Bronchial epithelial cell (primary cell): ENCODE measurements around the gene RMDN3. TPM values are rescaled to one million over a fixed set of nuclear protein-coding genes. Genes with fewer than 3 reads are reported as not detected.

Experiments used
- DNase-seq: peaks from one replicate; pipeline ENCODE4 v3.0.0-alpha.2; 2010; ENCODE audit warnings: low read depth
- FAIRE-seq: peaks from 2 replicates; lab custom pipeline; 2011; peaks lifted over from hg19 to GRCh38; lab: Jason Lieb, UNC
- H3K27me3 ChIP-seq: 2 replicates; pipeline ENCODE4 v1.5.1; 2011; ENCODE audit warnings: low read length; ENCODE audit not compliant: control insufficient read depth, insufficient read depth
- H3K36me3 ChIP-seq: 2 replicates; pipeline ENCODE4 v1.5.1; 2011; ENCODE audit warnings: low read length; ENCODE audit not compliant: control insufficient read depth, insufficient read depth
- H3K4me3 ChIP-seq: 2 replicates; pipeline ENCODE4 v1.5.1; 2011; ENCODE audit warnings: mild to moderate bottlenecking, low read depth, low read length, control low read depth
- CTCF ChIP-seq: IDR thresholded peaks from 2 replicates; pipeline ENCODE4 v1.5.1; 2011; ENCODE audit warnings: mild to moderate bottlenecking, moderate library complexity, low read length, control low read depth, inconsistent platforms; ENCODE audit not compliant: insufficient read depth, severe bottlenecking
- total RNA-seq: library from RNA; depleted of rRNA; stranded (reverse); fragments of >200 nt; gene quantifications from 2 replicates; pipeline ENCODE4 v1.2.1, GENCODE V29; 2014

RMDN3 gene
- 15.0 and 20.1 TPM in 2 replicates for total RNA-seq

- peak within 1 kb of the TSS; percentile 74 for H3K4me3 ChIP-seq
- no peak for TF ChIP-seq CTCF
- no peaks in the 10 kb centered on the region for H3K27me3 ChIP-seq
- FAIRE-seq, result no peak
- DNase-seq, result peak; percentile 77
- H3K36me3 ChIP-seq, result peaks cover 11% of the 10 kb centered on the region
Measured at GRCh38 chr15:40754883-40755811, at the start of gene RMDN3. RMDN3 (minus strand) TSS chr15:40755254; CDS start chr15:40754783, 471 bp downstream.

GRCh38 chr15:40803688-40804087 is 48.6 kb upstream of the RMDN3 start:
- no peaks in the 10 kb centered on the region for H3K27me3 ChIP-seq
- H3K36me3 ChIP-seq, result peaks cover 1% of the 10 kb centered on the region
- FAIRE-seq (no peak), DNase-seq (no peak)
- H3K4me3 ChIP-seq, result no peak overlapping the region
- TF ChIP-seq CTCF, result no peak

GRCh38 chr15:40803076-40803475 is 48.0 kb upstream of the RMDN3 start:
- no peak overlapping the region for H3K4me3 ChIP-seq
- TF ChIP-seq CTCF, result no peak
- DNase-seq (no peak), FAIRE-seq (no peak)
- peaks cover 1% of the 10 kb centered on the region for H3K36me3 ChIP-seq
- no peaks in the 10 kb centered on the region for H3K27me3 ChIP-seq

GRCh38 chr15:40799523-40799922 is 44.5 kb upstream of the RMDN3 start:
- no peak overlapping the region for H3K4me3 ChIP-seq
- no peak for DNase-seq
- no peak for TF ChIP-seq CTCF
- H3K36me3 ChIP-seq, result peaks cover 1% of the 10 kb centered on the region
- H3K27me3 ChIP-seq, result no peaks in the 10 kb centered on the region
- FAIRE-seq, result no peak

GRCh38 chr15:40796512-40796911 is 41.5 kb upstream of the RMDN3 start:
- Histone ChIP-seq H3K36me3 (no peaks in the 10 kb centered on the region), H3K27me3 (no peaks in the 10 kb centered on the region), H3K4me3 (no peak overlapping the region)
- no peak for TF ChIP-seq CTCF
- DNase-seq, result no peak
- FAIRE-seq, result no peak
